Breast epithelium (tissue), 3 donors: Measurements from ENCODE around the gene SIK3.

Source experiments
- CTCF ChIP-seq, 3 donors: fragments of 450-650 bp; IDR thresholded peaks; one replicate each; pipeline ENCODE4 v1.5.1; 2016 to 2017; ENCODE audit warnings: antibody characterized with exemption in 3 of 3, mild to moderate bottlenecking in 3 of 3, moderate library complexity in 3 of 3
- POLR2A ChIP-seq: fragments of 450-650 bp; IDR thresholded peaks from one replicate; pipeline ENCODE4 v1.6.1; 2016; ENCODE audit warnings: antibody characterized with exemption, mild to moderate bottlenecking, moderate library complexity
- POLR2AphosphoS5 ChIP-seq, 3 donors: sonication (generic); formaldehyde crosslinking; IDR thresholded peaks; one replicate each; pipeline ENCODE4 v1.6.1; 2017; ENCODE audit warnings: antibody characterized with exemption in 3 of 3

- TF ChIP-seq POLR2A (no peak), POLR2AphosphoS5 (IDR thresholded peaks at IDR 0.05) (no peak), CTCF (IDR thresholded peaks at IDR 0.05) (no peak)
Measured at GRCh38 chr11:117083011-117083935, 15.0 kb downstream of the SIK3 start.
